ENCODE data around the gene CDKAL1.

- TF ChIP-seq CTCF (IDR thresholded peaks at IDR 0.05) (no peak), POLR2A (IDR thresholded peaks at IDR 0.05) (no peak), POLR2AphosphoS5 (IDR thresholded peaks at IDR 0.05) (no peak)
Observed at GRCh38 chr6:20744911-20745557, 210.8 kb downstream of the CDKAL1 start.

Measured in prostate gland (tissue), 2 donors.